Esophagus squamous epithelium (tissue), 4 donors: Measurements from ENCODE around the gene TBCD.

Source experiments
- CTCF ChIP-seq, 6 experiments: fragments of 450-650 bp in 4 of 6; fragments of 200-600 bp in 2 of 6; sonication (generic) in 2 of 6; IDR thresholded peaks; one replicate each; pipeline ENCODE4 v1.5.1; 2016 to 2019; ENCODE audit warnings: antibody characterized with exemption in 6 of 6, mild to moderate bottlenecking in 4 of 6, moderate library complexity in 4 of 6
- POLR2A ChIP-seq, 4 donors: fragments of 450-650 bp; IDR thresholded peaks; one replicate each; pipeline ENCODE4 v1.6.1; 2017; ENCODE audit warnings: antibody characterized with exemption in 4 of 4, mild to moderate bottlenecking in 4 of 4, moderate library complexity in 3 of 4

- no peak for TF ChIP-seq CTCF (IDR thresholded peaks at IDR 0.05)
- TF ChIP-seq POLR2A (IDR thresholded peaks at IDR 0.05), result no peak
Measured at GRCh38 chr17:82844796-82845162, 92.9 kb downstream of the TBCD start.
